ENCODE measurements around the gene GTPBP1. TPM values are rescaled to one million over a fixed set of nuclear protein-coding genes. Genes with fewer than 3 reads are reported as not detected.

Gene GTPBP1
- polyA plus RNA-seq, 1 of the 3 experiments (the other 2 are of a cell fraction): 15.2 TPM

DNA sequence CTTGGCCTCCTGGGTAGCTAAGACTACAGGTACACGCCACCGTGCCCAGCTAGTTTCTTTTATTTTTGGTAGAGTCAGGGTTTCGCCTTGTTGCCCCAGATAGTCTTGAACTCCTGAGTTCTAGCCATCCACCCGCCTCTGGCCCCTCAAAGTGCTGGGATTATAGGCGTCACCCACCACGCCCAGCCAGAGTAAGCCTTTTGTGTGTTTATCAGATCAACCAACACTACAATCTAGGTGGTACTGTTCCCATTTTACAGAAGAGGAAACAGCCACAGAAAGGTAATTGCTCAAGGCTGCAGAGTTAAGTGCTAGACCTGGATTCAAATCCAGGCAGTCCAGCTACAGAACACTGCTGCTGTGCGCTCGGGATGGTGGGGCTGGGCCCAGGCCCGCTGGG lies 20.8 kb upstream of the GTPBP1 start:
- Histone ChIP-seq H3K27ac (ENCODE audit: low read depth in 2 of 2, low read length in 1 of 2) (no peak overlapping the region), H3K27me3 (ENCODE audit: insufficient read depth) (no peaks in the 10 kb centered on the region), H3K9me2 (no peaks in the 10 kb centered on the region), H3K79me2 (ENCODE audit: insufficient read depth) (peaks cover 15% of the 10 kb centered on the region), H3K36me3 (replicated peaks in 1 of 2; ENCODE audit: control insufficient read depth in 1 of 2, insufficient read depth in 2 of 2, low read length in 1 of 2) (peaks cover 0 to 26% of the 10 kb centered on the region in 2 experiments), H3K4me2 (no peak overlapping the region), H3K9ac (no peak overlapping the region), H3K4me3 (ENCODE audit: low read depth in 2 of 2, low read length in 1 of 2) (no peak overlapping the region), H3K9me3 (no peaks in the 10 kb centered on the region), H4K20me1 (ENCODE audit: insufficient read depth) (no peaks in the 10 kb centered on the region), H3K4me1 (ENCODE audit: control insufficient read depth in 1 of 2, insufficient read depth in 2 of 2, low read depth in 1 of 2, low read length in 1 of 2) (no peaks in the 10 kb centered on the region; a peak in 1 of 4 replicates), H2AFZ (ENCODE audit: low read depth) (no peak overlapping the region), H3F3A (replicated peaks; ENCODE audit: insufficient read depth) (no peaks in the 10 kb centered on the region)
- WGBS (ENCODE audit: low lambda C conversion rate): 95% methylated on average over 8 of the region's 9 CpGs
- DNase-seq: no peak
- ChIA-PET POLR2A (no interaction called here), CTCF (no interaction called here)
- TF ChIP-seq NRF1 (IDR thresholded peaks at IDR 0.05; ENCODE audit: low read depth, low read length) (no peak), RAD21 (IDR thresholded peaks at IDR 0.05; ENCODE audit: low read length) (no peak), POLR2AphosphoS5 (IDR thresholded peaks at IDR 0.05; ENCODE audit: low read depth, low read length) (no peak), RFX5 (IDR thresholded peaks at IDR 0.05; ENCODE audit: low read length) (no peak), MEF2A (IDR thresholded peaks at IDR 0.05; ENCODE audit: borderline replicate concordance, low read depth) (no peak), FOXM1 (IDR thresholded peaks at IDR 0.05; ENCODE audit: low read depth) (no peak), FOXJ3 (CRISPR knock-in tag; IDR thresholded peaks at IDR 0.05) (no peak), MAX (IDR thresholded peaks at IDR 0.05; ENCODE audit: low read depth) (no peak), ELF1 (IDR thresholded peaks at IDR 0.05) (no peak), RXRA (IDR thresholded peaks at IDR 0.05; ENCODE audit: borderline replicate concordance, low read depth) (no peak), EP300 (IDR thresholded peaks at IDR 0.05; ENCODE audit: borderline replicate concordance in 1 of 2, low read depth in 1 of 2, low read length in 1 of 2) (no peak), TAF1 (IDR thresholded peaks at IDR 0.05; ENCODE audit: borderline replicate concordance, low read depth, low read length) (no peak), JUND (IDR thresholded peaks at IDR 0.05) (no peak), SIN3A (IDR thresholded peaks at IDR 0.05; ENCODE audit: borderline replicate concordance, low read depth, low read length) (no peak), SMC3 (IDR thresholded peaks at IDR 0.05; ENCODE audit: low read depth, low read length) (no peak)
- TF ChIP-seq, protein P1, sequence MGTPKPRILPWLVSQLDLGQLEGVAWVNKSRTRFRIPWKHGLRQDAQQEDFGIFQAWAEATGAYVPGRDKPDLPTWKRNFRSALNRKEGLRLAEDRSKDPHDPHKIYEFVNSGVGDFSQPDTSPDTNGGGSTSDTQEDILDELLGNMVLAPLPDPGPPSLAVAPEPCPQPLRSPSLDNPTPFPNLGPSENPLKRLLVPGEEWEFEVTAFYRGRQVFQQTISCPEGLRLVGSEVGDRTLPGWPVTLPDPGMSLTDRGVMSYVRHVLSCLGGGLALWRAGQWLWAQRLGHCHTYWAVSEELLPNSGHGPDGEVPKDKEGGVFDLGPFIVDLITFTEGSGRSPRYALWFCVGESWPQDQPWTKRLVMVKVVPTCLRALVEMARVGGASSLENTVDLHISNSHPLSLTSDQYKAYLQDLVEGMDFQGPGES (IDR thresholded peaks at IDR 0.05; ENCODE audit: low read depth, low read length): no peak

GRCh38 chr22:38685761-38686160 lies 20.0 kb upstream of the GTPBP1 start:
- no peaks in the 10 kb centered on the region; a peak in 1 of 4 replicates for H3K4me1 ChIP-seq (ENCODE audit: control insufficient read depth in 1 of 2, insufficient read depth in 2 of 2, low read depth in 1 of 2, low read length in 1 of 2)
- WGBS (ENCODE audit: low lambda C conversion rate): no CpG with 5 or more reads among the region's 1 CpG
- no peaks in the 10 kb centered on the region for H3K9me2 ChIP-seq
- H3K9ac ChIP-seq: no peak overlapping the region
- CTCF ChIA-PET: no interaction called here
- DNase-seq: no peak
- TF ChIP-seq ELF1 (IDR thresholded peaks at IDR 0.05): no peak
- no peak for TF ChIP-seq SIN3A (IDR thresholded peaks at IDR 0.05; ENCODE audit: borderline replicate concordance, low read depth, low read length)
- TF ChIP-seq PBX3 (IDR thresholded peaks at IDR 0.05): no peak
- no peak for TF ChIP-seq SMC3 (IDR thresholded peaks at IDR 0.05; ENCODE audit: low read depth, low read length)
- peaks cover 0 to 26% of the 10 kb centered on the region in 2 experiments for H3K36me3 ChIP-seq (replicated peaks in 1 of 2; ENCODE audit: control insufficient read depth in 1 of 2, insufficient read depth in 2 of 2, low read length in 1 of 2)
- H3K79me2 ChIP-seq (ENCODE audit: insufficient read depth): peaks cover 19% of the 10 kb centered on the region
- no peaks in the 10 kb centered on the region for H3K9me3 ChIP-seq
- no peak overlapping the region for H3K4me3 ChIP-seq (ENCODE audit: low read depth in 2 of 2, low read length in 1 of 2)
- POLR2A ChIA-PET: no interaction called here
- H2AFZ ChIP-seq (ENCODE audit: low read depth): no peak overlapping the region
- no peak overlapping the region for H3K4me2 ChIP-seq
- H4K20me1 ChIP-seq (ENCODE audit: insufficient read depth): no peaks in the 10 kb centered on the region
- no peaks in the 10 kb centered on the region for H3K27me3 ChIP-seq (ENCODE audit: insufficient read depth)
- no peak overlapping the region for H3K27ac ChIP-seq (ENCODE audit: low read depth in 2 of 2, low read length in 1 of 2)
- no peaks in the 10 kb centered on the region for H3F3A ChIP-seq (replicated peaks; ENCODE audit: insufficient read depth)
